Thyroid gland (tissue), 4 donors: Measurements from ENCODE around the gene HLCS.

ENCODE experiments used
- POLR2A ChIP-seq, 2 donors: fragments of 450-650 bp; IDR thresholded peaks; one replicate each; pipeline ENCODE4 v1.6.1; 2017; ENCODE audit warnings: antibody characterized with exemption in 2 of 2, mild to moderate bottlenecking in 2 of 2, moderate library complexity in 1 of 2
- TF ChIP-seq, protein P1 (sequence below), 6 experiments: fragments of 200-600 bp in 3 of 6; fragments of 450-650 bp in 3 of 6; sonication (generic) in 3 of 6; IDR thresholded peaks; one replicate each; pipeline ENCODE4 v1.5.1; 2016 to 2019; ENCODE audit warnings: antibody characterized with exemption in 6 of 6, mild to moderate bottlenecking in 2 of 6, inconsistent platforms in 1 of 6, moderate library complexity in 1 of 6

- TF ChIP-seq, protein P1, sequence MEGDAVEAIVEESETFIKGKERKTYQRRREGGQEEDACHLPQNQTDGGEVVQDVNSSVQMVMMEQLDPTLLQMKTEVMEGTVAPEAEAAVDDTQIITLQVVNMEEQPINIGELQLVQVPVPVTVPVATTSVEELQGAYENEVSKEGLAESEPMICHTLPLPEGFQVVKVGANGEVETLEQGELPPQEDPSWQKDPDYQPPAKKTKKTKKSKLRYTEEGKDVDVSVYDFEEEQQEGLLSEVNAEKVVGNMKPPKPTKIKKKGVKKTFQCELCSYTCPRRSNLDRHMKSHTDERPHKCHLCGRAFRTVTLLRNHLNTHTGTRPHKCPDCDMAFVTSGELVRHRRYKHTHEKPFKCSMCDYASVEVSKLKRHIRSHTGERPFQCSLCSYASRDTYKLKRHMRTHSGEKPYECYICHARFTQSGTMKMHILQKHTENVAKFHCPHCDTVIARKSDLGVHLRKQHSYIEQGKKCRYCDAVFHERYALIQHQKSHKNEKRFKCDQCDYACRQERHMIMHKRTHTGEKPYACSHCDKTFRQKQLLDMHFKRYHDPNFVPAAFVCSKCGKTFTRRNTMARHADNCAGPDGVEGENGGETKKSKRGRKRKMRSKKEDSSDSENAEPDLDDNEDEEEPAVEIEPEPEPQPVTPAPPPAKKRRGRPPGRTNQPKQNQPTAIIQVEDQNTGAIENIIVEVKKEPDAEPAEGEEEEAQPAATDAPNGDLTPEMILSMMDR (IDR thresholded peaks at IDR 0.05): peak in 2 of 6 experiments; percentile 12 to 22
- TF ChIP-seq POLR2A (IDR thresholded peaks at IDR 0.05): no peak
Measured at GRCh38 chr21:36917471-36918158, 48.9 kb downstream of the HLCS start.
